ENCODE results near the gene SNX27.

DNA sequence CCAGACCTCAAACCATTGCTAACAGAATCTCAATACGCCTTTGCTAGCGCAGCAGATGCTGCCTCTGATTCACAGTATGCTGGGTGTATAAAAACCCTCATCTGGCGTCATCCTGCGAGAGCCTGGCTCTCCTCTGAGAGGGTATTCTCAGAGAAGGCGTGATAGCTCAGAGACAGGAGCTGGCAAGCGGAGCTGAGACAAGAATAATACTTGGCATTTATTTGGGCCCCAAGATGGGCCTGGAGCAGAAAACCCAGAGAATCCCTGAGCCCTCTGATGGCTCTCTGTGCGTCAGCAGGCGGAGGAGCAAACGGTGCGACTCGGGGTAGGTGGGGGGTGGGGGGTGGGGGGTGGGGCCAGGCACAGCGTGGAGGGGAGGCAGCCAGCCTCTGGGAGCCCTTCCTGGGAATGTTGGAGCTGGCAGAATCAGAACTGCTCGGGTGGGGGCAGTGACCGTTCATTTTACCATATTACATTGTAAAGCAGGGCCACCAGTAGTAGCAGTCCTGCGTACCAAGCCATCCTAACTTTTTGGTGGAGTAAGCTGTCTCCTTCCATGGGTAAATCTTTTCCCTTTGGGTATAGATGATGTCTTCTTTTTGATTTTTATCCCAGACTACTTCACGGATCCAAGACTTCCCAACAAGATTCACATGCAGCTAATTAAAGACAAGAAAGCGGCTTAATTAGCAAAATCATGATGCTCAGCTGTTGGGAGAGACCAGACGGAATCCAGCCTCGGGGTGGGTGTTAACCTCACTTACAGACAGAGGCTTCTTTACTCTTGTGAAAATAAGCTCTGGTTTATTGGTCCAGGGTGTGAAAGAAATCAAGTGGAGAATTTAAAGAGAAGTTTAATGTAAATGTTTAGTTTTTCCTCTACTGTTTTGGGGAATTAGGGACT lies 116.6 kb downstream of the SNX27 start:
- TF ChIP-seq, protein P1, sequence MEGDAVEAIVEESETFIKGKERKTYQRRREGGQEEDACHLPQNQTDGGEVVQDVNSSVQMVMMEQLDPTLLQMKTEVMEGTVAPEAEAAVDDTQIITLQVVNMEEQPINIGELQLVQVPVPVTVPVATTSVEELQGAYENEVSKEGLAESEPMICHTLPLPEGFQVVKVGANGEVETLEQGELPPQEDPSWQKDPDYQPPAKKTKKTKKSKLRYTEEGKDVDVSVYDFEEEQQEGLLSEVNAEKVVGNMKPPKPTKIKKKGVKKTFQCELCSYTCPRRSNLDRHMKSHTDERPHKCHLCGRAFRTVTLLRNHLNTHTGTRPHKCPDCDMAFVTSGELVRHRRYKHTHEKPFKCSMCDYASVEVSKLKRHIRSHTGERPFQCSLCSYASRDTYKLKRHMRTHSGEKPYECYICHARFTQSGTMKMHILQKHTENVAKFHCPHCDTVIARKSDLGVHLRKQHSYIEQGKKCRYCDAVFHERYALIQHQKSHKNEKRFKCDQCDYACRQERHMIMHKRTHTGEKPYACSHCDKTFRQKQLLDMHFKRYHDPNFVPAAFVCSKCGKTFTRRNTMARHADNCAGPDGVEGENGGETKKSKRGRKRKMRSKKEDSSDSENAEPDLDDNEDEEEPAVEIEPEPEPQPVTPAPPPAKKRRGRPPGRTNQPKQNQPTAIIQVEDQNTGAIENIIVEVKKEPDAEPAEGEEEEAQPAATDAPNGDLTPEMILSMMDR (IDR thresholded peaks at IDR 0.05 in 2 of 3, conservative IDR thresholded peaks at IDR 0.05 in 1 of 3; ENCODE audit: borderline replicate concordance in 1 of 3, insufficient read depth in 1 of 3, low read depth in 2 of 3, low read length in 2 of 3): no peak
- TF ChIP-seq, protein P2, sequence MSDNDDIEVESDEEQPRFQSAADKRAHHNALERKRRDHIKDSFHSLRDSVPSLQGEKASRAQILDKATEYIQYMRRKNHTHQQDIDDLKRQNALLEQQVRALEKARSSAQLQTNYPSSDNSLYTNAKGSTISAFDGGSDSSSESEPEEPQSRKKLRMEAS (IDR thresholded peaks at IDR 0.05): no peak
- TF ChIP-seq EZH2 (IDR thresholded peaks at IDR 0.05) (no peak), JUND (IDR thresholded peaks at IDR 0.05) (no peak), POLR2A (IDR thresholded peaks at IDR 0.05; ENCODE audit: borderline replicate concordance, extremely low read depth, insufficient read depth, insufficient read length) (no peak), EGR1 (IDR thresholded peaks at IDR 0.05; ENCODE audit: low read depth) (no peak), SP1 (IDR thresholded peaks at IDR 0.05; ENCODE audit: low read depth) (no peak)
- TF ChIP-seq, protein P3, sequence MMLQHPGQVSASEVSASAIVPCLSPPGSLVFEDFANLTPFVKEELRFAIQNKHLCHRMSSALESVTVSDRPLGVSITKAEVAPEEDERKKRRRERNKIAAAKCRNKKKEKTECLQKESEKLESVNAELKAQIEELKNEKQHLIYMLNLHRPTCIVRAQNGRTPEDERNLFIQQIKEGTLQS (IDR thresholded peaks at IDR 0.05): no peak

All from HCT116 (cell line).